NCI-H82 treated with DMSO at 0.1 percent for 48 hours (cell line): Measurements from ENCODE around the gene FAM20C.

Experiments
- DNase-seq: peaks from one replicate; lab custom pipeline; 2025; ENCODE audit not compliant: unreplicated experiment; lab: John Stamatoyannopoulos, UW

The FAM20C gene

GRCh38 chr7:222716-223041, 30.3 kb downstream of the FAM20C start:
- no peak for DNase-seq

GRCh38 chr7:223118-223800, 30.9 kb downstream of the FAM20C start:
- no peak for DNase-seq

GRCh38 chr7:223861-224260, 31.5 kb downstream of the FAM20C start:
- no peak for DNase-seq

- no peak for DNase-seq
Measured at GRCh38 chr7:226281-226895, 34.0 kb downstream of the FAM20C start.

GRCh38 chr7:227926-228325, 35.6 kb downstream of the FAM20C start:
- no peak for DNase-seq

GRCh38 chr7:228610-229009, 36.2 kb downstream of the FAM20C start:
- DNase-seq, result no peak

GRCh38 chr7:229184-229964, 37.0 kb downstream of the FAM20C start:
- no peak for DNase-seq

- no peak for DNase-seq
Measured at GRCh38 chr7:230274-230673, 37.9 kb downstream of the FAM20C start.

GRCh38 chr7:231030-231857, 38.9 kb downstream of the FAM20C start:
- no peak for DNase-seq

- DNase-seq, result no peak
Measured at GRCh38 chr7:231858-232246, 39.5 kb downstream of the FAM20C start.

- no peak for DNase-seq
Measured at GRCh38 chr7:232410-233248, 40.3 kb downstream of the FAM20C start.

GRCh38 chr7:233249-234035, 41.1 kb downstream of the FAM20C start:
- no peak for DNase-seq

GRCh38 chr7:234051-234707, 41.8 kb downstream of the FAM20C start:
- no peak for DNase-seq

GRCh38 chr7:234708-235553, 42.6 kb downstream of the FAM20C start:
- DNase-seq, result no peak

GRCh38 chr7:235576-236395, 43.4 kb downstream of the FAM20C start:
- DNase-seq, result no peak

- no peak for DNase-seq
Measured at GRCh38 chr7:236967-237366, 44.6 kb downstream of the FAM20C start.

GRCh38 chr7:237385-237784, 45.0 kb downstream of the FAM20C start:
- no peak for DNase-seq
